ENCODE data around the gene GPC6.

DNA sequence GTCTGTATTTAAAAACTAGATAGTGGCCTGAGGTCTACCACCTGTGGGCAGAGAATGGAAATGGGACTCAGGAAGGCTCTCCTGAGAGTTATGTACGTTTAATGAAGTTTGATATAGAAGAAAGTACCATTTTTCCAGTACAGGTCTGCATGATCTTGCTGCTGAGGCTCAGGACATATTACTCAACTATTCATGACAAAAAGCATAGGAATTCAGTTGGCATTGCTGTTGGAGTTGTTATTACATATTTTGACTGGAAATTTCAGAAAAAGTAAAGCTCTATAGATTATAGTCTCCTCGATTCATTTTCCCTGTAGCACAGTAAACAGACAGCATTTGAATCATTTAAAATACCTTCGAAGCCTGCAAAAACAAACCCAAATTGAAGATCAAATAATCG, 783.1 kb downstream of the GPC6 start:
- TF ChIP-seq, protein P1, sequence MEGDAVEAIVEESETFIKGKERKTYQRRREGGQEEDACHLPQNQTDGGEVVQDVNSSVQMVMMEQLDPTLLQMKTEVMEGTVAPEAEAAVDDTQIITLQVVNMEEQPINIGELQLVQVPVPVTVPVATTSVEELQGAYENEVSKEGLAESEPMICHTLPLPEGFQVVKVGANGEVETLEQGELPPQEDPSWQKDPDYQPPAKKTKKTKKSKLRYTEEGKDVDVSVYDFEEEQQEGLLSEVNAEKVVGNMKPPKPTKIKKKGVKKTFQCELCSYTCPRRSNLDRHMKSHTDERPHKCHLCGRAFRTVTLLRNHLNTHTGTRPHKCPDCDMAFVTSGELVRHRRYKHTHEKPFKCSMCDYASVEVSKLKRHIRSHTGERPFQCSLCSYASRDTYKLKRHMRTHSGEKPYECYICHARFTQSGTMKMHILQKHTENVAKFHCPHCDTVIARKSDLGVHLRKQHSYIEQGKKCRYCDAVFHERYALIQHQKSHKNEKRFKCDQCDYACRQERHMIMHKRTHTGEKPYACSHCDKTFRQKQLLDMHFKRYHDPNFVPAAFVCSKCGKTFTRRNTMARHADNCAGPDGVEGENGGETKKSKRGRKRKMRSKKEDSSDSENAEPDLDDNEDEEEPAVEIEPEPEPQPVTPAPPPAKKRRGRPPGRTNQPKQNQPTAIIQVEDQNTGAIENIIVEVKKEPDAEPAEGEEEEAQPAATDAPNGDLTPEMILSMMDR (IDR thresholded peaks at IDR 0.05 in 8 of 11, conservative IDR thresholded peaks at IDR 0.05 in 3 of 11), result no peak
- TF ChIP-seq POLR2AphosphoS5 (IDR thresholded peaks at IDR 0.05), result no peak
- TF ChIP-seq POLR2A (IDR thresholded peaks at IDR 0.05), result no peak
